Smooth muscle cell of the umbilical artery (primary cell): ENCODE results near the gene JMJD4. TPM values are rescaled to one million over a fixed set of nuclear protein-coding genes. Genes with fewer than 3 reads are reported as not detected.

Experiments
- total RNA-seq: library from RNA; depleted of rRNA; stranded (reverse); fragments of >200 nt; gene quantifications from 2 replicates; pipeline ENCODE4 v1.2.3, GENCODE V29; 2014

Gene JMJD4, protein sequence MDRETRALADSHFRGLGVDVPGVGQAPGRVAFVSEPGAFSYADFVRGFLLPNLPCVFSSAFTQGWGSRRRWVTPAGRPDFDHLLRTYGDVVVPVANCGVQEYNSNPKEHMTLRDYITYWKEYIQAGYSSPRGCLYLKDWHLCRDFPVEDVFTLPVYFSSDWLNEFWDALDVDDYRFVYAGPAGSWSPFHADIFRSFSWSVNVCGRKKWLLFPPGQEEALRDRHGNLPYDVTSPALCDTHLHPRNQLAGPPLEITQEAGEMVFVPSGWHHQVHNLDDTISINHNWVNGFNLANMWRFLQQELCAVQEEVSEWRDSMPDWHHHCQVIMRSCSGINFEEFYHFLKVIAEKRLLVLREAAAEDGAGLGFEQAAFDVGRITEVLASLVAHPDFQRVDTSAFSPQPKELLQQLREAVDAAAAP
- 37.0 and 38.0 TPM in 2 replicates for total RNA-seq

DNA sequence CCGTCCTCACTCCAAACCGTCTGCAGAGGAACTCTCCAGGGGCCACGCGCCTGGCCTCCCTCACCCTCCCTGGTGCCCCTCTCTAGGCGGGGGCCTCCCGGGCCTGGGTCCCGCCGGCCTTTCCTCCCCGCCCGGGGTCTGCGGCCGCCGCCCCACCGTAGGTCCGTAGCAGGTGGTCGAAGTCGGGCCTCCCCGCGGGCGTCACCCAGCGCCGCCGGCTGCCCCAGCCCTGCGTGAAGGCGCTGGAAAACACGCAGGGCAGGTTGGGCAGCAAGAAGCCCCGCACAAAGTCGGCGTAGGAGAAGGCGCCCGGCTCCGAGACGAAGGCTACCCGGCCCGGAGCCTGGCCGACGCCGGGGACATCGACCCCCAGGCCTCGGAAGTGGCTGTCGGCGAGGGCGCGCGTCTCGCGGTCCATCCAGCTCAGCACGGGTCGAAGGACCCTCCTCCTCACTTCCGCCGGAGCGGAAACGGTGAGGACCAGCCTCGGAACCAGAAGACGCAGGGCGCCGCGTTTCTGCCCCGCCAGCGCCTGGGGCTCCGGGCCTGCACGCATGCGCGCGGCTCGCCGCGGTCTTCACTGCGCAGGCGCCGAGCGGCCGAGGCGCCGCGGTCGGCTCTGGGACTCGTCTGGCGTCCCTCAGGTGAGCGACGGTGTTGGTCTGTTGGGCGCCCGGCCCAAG is at the start of gene JMJD4, which contains the start of gene SNAP47:
Gene JMJD4 (minus strand): TSS at position 447 of the 683 bp plus-strand sequence. CDS start 29 bp downstream, at position 418.
Gene SNAP47 (plus strand): TSS at position 580 of the 683 bp plus-strand sequence. CDS start 12,302 bp downstream, outside the sequence.

Other genes with a start within 250 kb of the JMJD4 start
- 3.9 and 5.5 TPM in 2 replicates for gene ZNF678, start 171.7 kb downstream of the JMJD4 start, total RNA-seq
- gene SNAP47, start 133 bp upstream of the JMJD4 start, total RNA-seq = 46.3 and 50.0 TPM in 2 replicates
- not detected in 2 replicates for gene PRSS38, start 80.4 kb upstream of the JMJD4 start, total RNA-seq
- 0.30 and 0.51 TPM in 2 replicates for gene WNT9A, start 212.6 kb upstream of the JMJD4 start, total RNA-seq